Measurements from ENCODE around the gene LILRB2.
"Not testable (repeated sequence)": the region's sequence is repeated elsewhere in the genome, so short reads cannot be mapped to it uniquely, and the experiment has no call there.

The LILRB2 gene

GRCh38 chr19:54302257-54302656 is 21.3 kb upstream of the LILRB2 start:
- ATAC-seq, result no peak

- no peak for ATAC-seq
Measured at GRCh38 chr19:54299515-54299914, 18.6 kb upstream of the LILRB2 start.

GRCh38 chr19:54299126-54299498 is 18.2 kb upstream of the LILRB2 start:
- ATAC-seq, result no peak

GRCh38 chr19:54298357-54299125 is 17.6 kb upstream of the LILRB2 start:
- ATAC-seq, result no peak

- no peak for ATAC-seq
Measured at GRCh38 chr19:54297759-54298305, 16.9 kb upstream of the LILRB2 start.

- no peak for ATAC-seq
Measured at GRCh38 chr19:54294539-54294938, 13.6 kb upstream of the LILRB2 start.

GRCh38 chr19:54289160-54289559 is 8.2 kb upstream of the LILRB2 start:
- ATAC-seq, result not testable (repeated sequence)

GRCh38 chr19:54287456-54287855 is 6.5 kb upstream of the LILRB2 start:
- no peak for ATAC-seq

GRCh38 chr19:54286283-54286682 is 5.4 kb upstream of the LILRB2 start:
- peak; percentile 21 to 30 for ATAC-seq

GRCh38 chr19:54285427-54286056 is 4.6 kb upstream of the LILRB2 start:
- not testable (repeated sequence) for ATAC-seq

- ATAC-seq, result no peak
Measured at GRCh38 chr19:54282686-54283470, 2.0 kb upstream of the LILRB2 start.

GRCh38 chr19:54281729-54282075 is 792 bp upstream of the LILRB2 start:
- ATAC-seq, result not testable (repeated sequence)

- not testable (repeated sequence) for ATAC-seq
Measured at GRCh38 chr19:54280441-54280840, 469 bp downstream of the LILRB2 start.

- ATAC-seq, result not testable (repeated sequence)
Measured at GRCh38 chr19:54280025-54280424, 885 bp downstream of the LILRB2 start.

GRCh38 chr19:54279406-54279962 is 1.4 kb downstream of the LILRB2 start:
- ATAC-seq, result no peak

- not testable (repeated sequence) for ATAC-seq
Measured at GRCh38 chr19:54278571-54279195, 2.2 kb downstream of the LILRB2 start.

GRCh38 chr19:54278056-54278455 is 2.9 kb downstream of the LILRB2 start:
- ATAC-seq, result not testable (repeated sequence)

- not testable (repeated sequence) for ATAC-seq
Measured at GRCh38 chr19:54277111-54277615, 3.7 kb downstream of the LILRB2 start.

GRCh38 chr19:54275951-54276350 is 5.0 kb downstream of the LILRB2 start:
- ATAC-seq, result no peak

GRCh38 chr19:54274516-54274915 is 6.4 kb downstream of the LILRB2 start:
- not testable (repeated sequence) for ATAC-seq

GRCh38 chr19:54273821-54274220 is 7.1 kb downstream of the LILRB2 start:
- ATAC-seq, result no peak

- not testable (repeated sequence) for ATAC-seq
Measured at GRCh38 chr19:54272181-54272580, 8.7 kb downstream of the LILRB2 start.
